H9 (cell line): ENCODE results near the gene POLR3F. TPM values are rescaled to one million over a fixed set of nuclear protein-coding genes. Genes with fewer than 3 reads are reported as not detected.

Experiments
- DNase-seq: peaks from one replicate; pipeline ENCODE4 v3.0.0-alpha.2; 2017
- H2AFZ ChIP-seq: one replicate; pipeline ENCODE4 v1.6.1; 2013; ENCODE audit warnings: mild to moderate bottlenecking, low read length, control low read depth, moderate library complexity
- H2AK5ac ChIP-seq: 2 replicates; pipeline ENCODE4 v1.6.1; 2013; ENCODE audit warnings: low read length, control low read depth, mixed read lengths; ENCODE audit not compliant: insufficient read length
- H2BK120ac ChIP-seq: one replicate; pipeline ENCODE4 v1.6.1; 2013; ENCODE audit warnings: low read depth, mild to moderate bottlenecking, low read length, control low read depth, inconsistent platforms; ENCODE audit not compliant: poor library complexity, severe bottlenecking
- H2BK12ac ChIP-seq: 2 replicates; pipeline ENCODE4 v1.6.1; 2013; ENCODE audit warnings: low read length, control low read depth, mixed read lengths, low read depth; ENCODE audit not compliant: insufficient read length
- H2BK15ac ChIP-seq: 2 replicates; pipeline ENCODE4 v1.6.1; 2013; ENCODE audit warnings: low read depth, low read length, control low read depth
- H2BK20ac ChIP-seq: one replicate; pipeline ENCODE4 v1.6.1; 2013; ENCODE audit warnings: low read depth, mild to moderate bottlenecking, low read length, control low read depth, inconsistent platforms; ENCODE audit not compliant: poor library complexity, severe bottlenecking
- H2BK5ac ChIP-seq: 2 replicates; pipeline ENCODE4 v1.6.1; 2013; ENCODE audit warnings: low read length, control low read depth, mixed read lengths; ENCODE audit not compliant: insufficient read length
- H3K14ac ChIP-seq: 2 replicates; pipeline ENCODE4 v1.6.1; 2013; ENCODE audit warnings: low read length, control low read depth; ENCODE audit not compliant: insufficient read depth
- H3K18ac ChIP-seq: 2 replicates; pipeline ENCODE4 v1.6.1; 2013; ENCODE audit warnings: low read depth, mild to moderate bottlenecking, mixed read lengths, low read length, control low read depth; ENCODE audit not compliant: insufficient read length
- H3K23ac ChIP-seq: 2 replicates; pipeline ENCODE4 v1.6.1; 2013; ENCODE audit warnings: low read length, control low read depth, mixed read lengths, low read depth; ENCODE audit not compliant: insufficient read length
- H3K23me2 ChIP-seq: 2 replicates; pipeline ENCODE4 v1.6.1; 2013; ENCODE audit warnings: low read depth, mild to moderate bottlenecking, mixed read lengths, low read length, control low read depth; ENCODE audit not compliant: insufficient read length, poor library complexity, severe bottlenecking
- H3K27ac ChIP-seq: 2 replicates; pipeline ENCODE4 v1.5.1; 2013; ENCODE audit warnings: low read length, control low read depth, mixed read lengths, low read depth; ENCODE audit not compliant: insufficient read length
- H3K27me3 ChIP-seq: 2 replicates; pipeline ENCODE4 v1.6.1; 2013; ENCODE audit warnings: low read length, control low read depth, inconsistent platforms; ENCODE audit not compliant: insufficient read depth
- H3K4ac ChIP-seq: 2 replicates; pipeline ENCODE4 v1.6.1; 2013; ENCODE audit warnings: low read depth, mild to moderate bottlenecking, control low read depth, inconsistent platforms, low read length, moderate library complexity
- H3K4me1 ChIP-seq: 2 replicates; pipeline ENCODE4 v1.6.1; 2013; ENCODE audit warnings: low read length, control low read depth, inconsistent platforms; ENCODE audit not compliant: insufficient read depth
- H3K4me2 ChIP-seq: 2 replicates; pipeline ENCODE4 v1.6.1; 2013; ENCODE audit warnings: low read length, control low read depth, mixed read lengths; ENCODE audit not compliant: insufficient read length, insufficient read depth
- H3K56ac ChIP-seq: 2 replicates; pipeline ENCODE4 v1.6.1; 2013; ENCODE audit warnings: low read depth, mild to moderate bottlenecking, mixed read lengths, low read length, control low read depth; ENCODE audit not compliant: insufficient read length
- H3K79me1 ChIP-seq: 2 replicates; pipeline ENCODE4 v1.6.1; 2013; ENCODE audit warnings: low read depth, mild to moderate bottlenecking, moderate library complexity, low read length, control low read depth, inconsistent platforms; ENCODE audit not compliant: insufficient read depth, poor library complexity, severe bottlenecking
- H3K79me2 ChIP-seq: 2 replicates; pipeline ENCODE4 v1.6.1; 2013; ENCODE audit warnings: low read length, control low read depth, inconsistent platforms; ENCODE audit not compliant: insufficient read depth
- H3K9ac ChIP-seq: 2 replicates; pipeline ENCODE4 v1.6.1; 2013; ENCODE audit warnings: low read length, control low read depth, mixed read lengths; ENCODE audit not compliant: insufficient read length; ENCODE audit errors: extremely low read depth
- H3K9me3 ChIP-seq: one replicate; pipeline ENCODE4 v1.6.1; 2013; ENCODE audit warnings: low read depth, low read length, inconsistent platforms; ENCODE audit not compliant: control insufficient read depth
- H3T11ph ChIP-seq: one replicate; pipeline ENCODE4 v1.6.1; 2013; ENCODE audit warnings: mild to moderate bottlenecking, low read length, control low read depth, inconsistent platforms
- H4K20me1 ChIP-seq: one replicate; pipeline ENCODE4 v1.6.1; 2013; ENCODE audit not compliant: control insufficient read depth, insufficient read length, insufficient read depth
- H4K5ac ChIP-seq: 2 replicates; pipeline ENCODE4 v1.6.1; 2013; ENCODE audit warnings: low read depth, mild to moderate bottlenecking, mixed read lengths, low read length, control low read depth; ENCODE audit not compliant: insufficient read length
- H4K8ac ChIP-seq: replicated peaks from 2 replicates; pipeline ENCODE4 v1.6.1; 2013; ENCODE audit warnings: low read length, control low read depth, mixed read lengths, low read depth; ENCODE audit not compliant: insufficient read length
- H4K91ac ChIP-seq: 2 replicates; pipeline ENCODE4 v1.6.1; 2013; ENCODE audit warnings: low read depth, mild to moderate bottlenecking, moderate library complexity, mixed read lengths, low read length, control low read depth; ENCODE audit not compliant: insufficient read length
- H3K27ac Mint-ChIP-seq, 3 experiments: 2 replicates in 2 of 3; 3 replicates in 1 of 3; pipeline ENCODE4 v1.8.0; 2020 to 2021; ENCODE audit warnings: mixed read lengths in 3 of 3, mild to moderate bottlenecking in 1 of 3, moderate library complexity in 1 of 3
- H3K27me3 Mint-ChIP-seq: 2 replicates; pipeline ENCODE4 v1.8.0; 2021; ENCODE audit warnings: low read depth, mild to moderate bottlenecking, moderate library complexity, mixed read lengths
- H3K36me3 Mint-ChIP-seq, 3 experiments: 2 replicates in 2 of 3; 3 replicates in 1 of 3; pipeline ENCODE4 v1.8.0; 2020 to 2021; ENCODE audit warnings: low read depth in 3 of 3, mixed read lengths in 3 of 3; ENCODE audit not compliant: insufficient read depth in 1 of 3
- H3K4me1 Mint-ChIP-seq, 2 experiments: 2 replicates each; pipeline ENCODE4 v1.8.0; 2020; ENCODE audit warnings: mixed read lengths in 2 of 2
- H3K4me3 Mint-ChIP-seq, 2 experiments: 2 replicates in 1 of 2; 3 replicates in 1 of 2; pipeline ENCODE4 v1.8.0; 2020 to 2021; ENCODE audit warnings: mild to moderate bottlenecking in 2 of 2, mixed read lengths in 2 of 2, moderate library complexity in 1 of 2
- H3K9me3 Mint-ChIP-seq, 2 experiments: 2 replicates in 1 of 2; 3 replicates in 1 of 2; pipeline ENCODE4 v1.8.0; 2020; ENCODE audit warnings: mild to moderate bottlenecking in 2 of 2, mixed read lengths in 2 of 2, moderate library complexity in 1 of 2
- WGBS: extraction: QIAGEN DNeasy Blood & Tissue Kit; methylation state at CpG from one replicate; pipeline ENCODE4 v1.1.7; 2013; ENCODE audit warnings: missing lambda C conversion rate, low lambda C conversion rate, mixed read lengths; ENCODE audit not compliant: insufficient read length; ENCODE audit errors: extremely low coverage; 5-methylcytosine and 5-hydroxymethylcytosine counted together
- total RNA-seq: library from RNA; stranded (reverse); gene quantifications from 2 replicates; pipeline ENCODE4 v1.2.1, GENCODE V29; 2021
- TF ChIP-seq, protein P1 (sequence below): fragments of 200-600 bp; sonication (generic); conservative IDR thresholded peaks from 3 replicates; pipeline ENCODE4 v1.8.0; 2021; ENCODE audit warnings: antibody characterized with exemption, mild to moderate bottlenecking

The POLR3F gene
- total RNA-seq, 1 experiment from 2014 or later = 16.1 TPM

DNA sequence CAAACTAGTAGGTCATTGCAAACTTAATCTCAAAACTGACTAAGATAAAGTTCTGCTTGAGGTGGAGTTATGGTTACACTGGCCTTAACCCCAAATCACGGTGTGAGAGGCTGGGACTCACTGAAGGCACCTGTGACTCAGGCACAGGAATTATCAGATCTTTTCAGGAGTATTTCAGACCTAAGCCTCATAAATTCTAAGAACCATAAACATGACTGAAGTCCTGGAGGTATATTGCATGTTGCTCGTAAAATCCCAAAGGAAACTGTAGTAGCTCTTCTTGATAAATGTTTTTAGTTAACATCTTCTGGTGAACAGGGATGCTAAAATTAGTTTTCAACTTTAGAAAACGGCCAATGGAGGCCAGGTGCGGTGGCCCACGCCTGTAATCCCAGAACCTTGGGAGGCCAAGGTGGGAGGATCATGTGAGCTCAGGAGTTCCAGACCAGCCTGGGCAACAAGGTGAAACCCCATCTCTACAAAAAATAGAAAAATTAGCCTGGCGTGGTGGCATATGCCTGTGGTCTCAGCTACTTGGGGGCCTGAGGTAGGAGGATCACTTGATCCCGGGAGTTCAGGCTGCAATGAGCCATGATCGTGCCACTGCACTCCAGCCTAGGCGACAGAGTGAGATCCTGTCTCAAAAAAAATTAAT is 36.9 kb upstream of the POLR3F start:
- Histone ChIP-seq H3K23ac (no peak overlapping the region), H4K5ac (no peak overlapping the region), H3K27ac (no peak overlapping the region), H4K91ac (no peak overlapping the region), H4K20me1 (no peaks in the 10 kb centered on the region), H3K4ac (no peak overlapping the region), H3K4me1 (no peaks in the 10 kb centered on the region), H3K18ac (no peak overlapping the region), H2BK12ac (no peak overlapping the region), H3K9ac (no peak overlapping the region), H3K9me3 (no peaks in the 10 kb centered on the region), H2BK20ac (no peak overlapping the region), H3K14ac (no peak overlapping the region), H3T11ph (no peak overlapping the region), H2AFZ (no peak overlapping the region), H3K79me2 (no peaks in the 10 kb centered on the region), H3K56ac (no peak overlapping the region), H3K4me2 (no peak overlapping the region), H3K79me1 (no peaks in the 10 kb centered on the region), H2BK5ac (no peak overlapping the region), H4K8ac (no peak overlapping the region), H2BK15ac (no peak overlapping the region), H3K23me2 (no peaks in the 10 kb centered on the region), H3K27me3 (no peaks in the 10 kb centered on the region), H2BK120ac (no peak overlapping the region), H2AK5ac (no peak overlapping the region)
- no peak for DNase-seq
- no peak overlapping the region for H3K27ac Mint-ChIP-seq
- H3K4me3 Mint-ChIP-seq = no peak overlapping the region
- TF ChIP-seq, protein P1, sequence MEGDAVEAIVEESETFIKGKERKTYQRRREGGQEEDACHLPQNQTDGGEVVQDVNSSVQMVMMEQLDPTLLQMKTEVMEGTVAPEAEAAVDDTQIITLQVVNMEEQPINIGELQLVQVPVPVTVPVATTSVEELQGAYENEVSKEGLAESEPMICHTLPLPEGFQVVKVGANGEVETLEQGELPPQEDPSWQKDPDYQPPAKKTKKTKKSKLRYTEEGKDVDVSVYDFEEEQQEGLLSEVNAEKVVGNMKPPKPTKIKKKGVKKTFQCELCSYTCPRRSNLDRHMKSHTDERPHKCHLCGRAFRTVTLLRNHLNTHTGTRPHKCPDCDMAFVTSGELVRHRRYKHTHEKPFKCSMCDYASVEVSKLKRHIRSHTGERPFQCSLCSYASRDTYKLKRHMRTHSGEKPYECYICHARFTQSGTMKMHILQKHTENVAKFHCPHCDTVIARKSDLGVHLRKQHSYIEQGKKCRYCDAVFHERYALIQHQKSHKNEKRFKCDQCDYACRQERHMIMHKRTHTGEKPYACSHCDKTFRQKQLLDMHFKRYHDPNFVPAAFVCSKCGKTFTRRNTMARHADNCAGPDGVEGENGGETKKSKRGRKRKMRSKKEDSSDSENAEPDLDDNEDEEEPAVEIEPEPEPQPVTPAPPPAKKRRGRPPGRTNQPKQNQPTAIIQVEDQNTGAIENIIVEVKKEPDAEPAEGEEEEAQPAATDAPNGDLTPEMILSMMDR = no peak
- no CpG with 5 or more reads among the region's 9 CpGs for WGBS
- H3K4me1 Mint-ChIP-seq = no peaks in the 10 kb centered on the region
- peaks cover 0 to 2% (median 0%) of the 10 kb centered on the region in 3 experiments; a peak in 1 of 7 replicates for H3K36me3 Mint-ChIP-seq
- H3K27me3 Mint-ChIP-seq = no peaks in the 10 kb centered on the region
- H3K9me3 Mint-ChIP-seq = no peaks in the 10 kb centered on the region
